ENCODE results near the gene NARF. TPM values are rescaled to one million over a fixed set of nuclear protein-coding genes. Genes with fewer than 3 reads are reported as not detected.

NARF gene
- total and polyA plus RNA-seq, 2 experiments from 2014 or later = 43.9 to 91.8 TPM

GRCh38 chr17:82416264-82416663 lies 42.3 kb upstream of the NARF start:
- no peak overlapping the region for H3K27ac ChIP-seq
- TF ChIP-seq EZH2 (IDR thresholded peaks at IDR 0.05; ENCODE audit: borderline replicate concordance) = no peak
- TF ChIP-seq CTCF (IDR thresholded peaks at IDR 0.05; ENCODE audit: poor library complexity) = no peak
- no peak for TF ChIP-seq EZH2phosphoT487 (IDR thresholded peaks at IDR 0.05; ENCODE audit: low read depth, severe bottlenecking, unreplicated experiment)
- no peaks in the 10 kb centered on the region for H3K9me2 ChIP-seq (replicated peaks; ENCODE audit: insufficient read depth)
- H3K36me3 ChIP-seq (replicated peaks; ENCODE audit: insufficient read depth, low read depth) = no peaks in the 10 kb centered on the region
- H3K79me2 ChIP-seq = peaks cover 13% of the 10 kb centered on the region
- no peaks in the 10 kb centered on the region for H3K9me3 ChIP-seq (ENCODE audit: low read depth)
- WGBS (ENCODE audit: low lambda C conversion rate, missing lambda C conversion rate) = 94% methylated on average over 4 of the region's 4 CpGs
- no peak for DNase-seq (ENCODE audit: low spot score)
- no peak overlapping the region for H2AFZ ChIP-seq
- no peaks in the 10 kb centered on the region for H3K27me3 ChIP-seq
- peaks cover 12% of the 10 kb centered on the region for H4K20me1 ChIP-seq (ENCODE audit: insufficient read depth, poor library complexity, severe bottlenecking)
- no peak overlapping the region for H3K4me3 ChIP-seq
- H3K4me1 ChIP-seq (ENCODE audit: insufficient read depth) = peaks cover 11% of the 10 kb centered on the region
- H3K4me2 ChIP-seq = no peak overlapping the region

- Histone ChIP-seq H4K20me1 (ENCODE audit: insufficient read depth, poor library complexity, severe bottlenecking) (peaks cover 12% of the 10 kb centered on the region), H3K27me3 (no peaks in the 10 kb centered on the region), H3K4me2 (no peak overlapping the region), H3K4me3 (no peak overlapping the region), H3K9me3 (ENCODE audit: low read depth) (no peaks in the 10 kb centered on the region), H3K36me3 (replicated peaks; ENCODE audit: insufficient read depth, low read depth) (no peaks in the 10 kb centered on the region), H3K79me2 (peaks cover 13% of the 10 kb centered on the region), H3K27ac (no peak overlapping the region), H2AFZ (no peak overlapping the region), H3K9me2 (replicated peaks; ENCODE audit: insufficient read depth) (no peaks in the 10 kb centered on the region), H3K4me1 (ENCODE audit: insufficient read depth) (peaks cover 11% of the 10 kb centered on the region)
- TF ChIP-seq EZH2 (IDR thresholded peaks at IDR 0.05; ENCODE audit: borderline replicate concordance) (no peak), EZH2phosphoT487 (IDR thresholded peaks at IDR 0.05; ENCODE audit: low read depth, severe bottlenecking, unreplicated experiment) (no peak), CTCF (IDR thresholded peaks at IDR 0.05; ENCODE audit: poor library complexity) (no peak)
- no peak for DNase-seq (ENCODE audit: low spot score)
- WGBS (ENCODE audit: low lambda C conversion rate, missing lambda C conversion rate) = 93% methylated on average over 6 of the region's 6 CpGs
Measured at GRCh38 chr17:82416771-82417170, 41.8 kb upstream of the NARF start.

DNA sequence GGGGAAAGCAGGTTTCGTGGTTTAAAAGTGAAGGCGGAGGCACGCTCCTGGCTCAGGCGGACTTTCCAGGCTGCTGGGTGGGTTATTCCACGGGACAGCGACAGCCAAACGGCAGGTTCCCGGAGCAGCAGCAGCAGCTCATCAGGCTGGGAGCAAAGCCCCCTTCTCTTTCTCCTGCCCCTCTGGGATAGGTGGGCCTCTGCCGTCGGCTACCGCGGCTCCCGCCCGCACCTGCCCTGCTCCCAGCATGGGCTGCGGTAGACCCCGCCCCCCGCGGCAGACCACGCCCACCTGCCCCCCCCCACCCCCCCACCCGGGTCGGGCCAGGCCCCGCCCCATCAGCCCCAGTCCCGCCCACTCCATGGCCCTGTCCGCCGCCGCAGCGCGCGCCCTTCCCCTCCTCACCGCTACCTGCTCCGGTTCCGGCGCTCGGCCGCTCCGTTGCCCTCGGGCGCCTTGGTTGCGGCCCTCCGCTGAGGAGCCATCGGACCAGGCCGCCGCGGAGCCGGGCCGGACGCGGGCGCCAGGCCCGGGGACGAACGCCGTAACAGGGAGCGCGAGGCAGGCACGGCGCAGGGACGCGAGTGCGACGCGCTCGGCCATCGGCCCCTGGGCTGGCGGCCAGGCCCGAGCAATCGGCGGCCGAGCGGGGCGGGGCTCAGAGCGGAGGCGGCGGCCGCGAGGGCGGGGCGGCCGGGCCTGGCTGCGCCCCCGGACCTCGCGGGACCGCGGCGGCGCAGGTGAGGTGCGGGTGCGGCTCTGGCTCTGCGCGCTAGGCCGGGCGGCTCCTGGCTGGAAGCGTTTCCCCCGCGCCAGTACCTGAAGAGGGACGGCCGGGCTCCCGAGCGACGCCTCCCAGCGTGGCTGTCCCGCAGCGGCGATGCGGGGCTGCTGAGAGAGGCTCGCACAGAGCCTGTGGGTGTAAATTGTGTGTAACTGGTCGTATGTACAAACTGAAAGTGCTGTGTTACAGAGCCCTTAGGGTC lies 40.2 kb upstream of the NARF start, which contains the start of the genes HEXD and OGFOD3:
Gene HEXD, plus strand, starts transcription at position 347 of the 986 bp plus-strand sequence. CDS start 1,453 bp downstream, outside the sequence.
Gene OGFOD3, minus strand, starts transcription at position 586 of the 986 bp plus-strand sequence. Its CDS starts 101 bp downstream, at position 485.
- H3K27me3 ChIP-seq = no peaks in the 10 kb centered on the region
- no peaks in the 10 kb centered on the region for H3K36me3 ChIP-seq (replicated peaks; ENCODE audit: insufficient read depth, low read depth)
- H3K27ac ChIP-seq = peak within 1 kb of the TSS; percentile 98
- peak; percentile 96 for DNase-seq (ENCODE audit: low spot score)
- H3K9me2 ChIP-seq (replicated peaks; ENCODE audit: insufficient read depth) = no peaks in the 10 kb centered on the region
- peak within 1 kb of the TSS; percentile 98 for H2AFZ ChIP-seq
- 3% methylated on average over 64 of the region's 108 CpGs for WGBS (ENCODE audit: low lambda C conversion rate, missing lambda C conversion rate)
- H4K20me1 ChIP-seq (ENCODE audit: insufficient read depth, poor library complexity, severe bottlenecking) = peaks cover 12% of the 10 kb centered on the region
- H3K4me1 ChIP-seq (ENCODE audit: insufficient read depth) = peaks cover 11% of the 10 kb centered on the region
- peak within 1 kb of the TSS; percentile 97 for H3K4me2 ChIP-seq
- peaks cover 13% of the 10 kb centered on the region for H3K79me2 ChIP-seq
- H3K9me3 ChIP-seq (ENCODE audit: low read depth) = no peaks in the 10 kb centered on the region
- no peak for TF ChIP-seq CTCF (IDR thresholded peaks at IDR 0.05; ENCODE audit: poor library complexity)
- H3K4me3 ChIP-seq = peak within 1 kb of the TSS; percentile 100
